Right renal pelvis (tissue), 4 donors: Measurements from ENCODE around the gene WNT7B. TPM values are rescaled to one million over a fixed set of nuclear protein-coding genes. Genes with fewer than 3 reads are reported as not detected.

Source experiments
- DNase-seq, 4 donors: peaks; one replicate each; pipeline ENCODE4 v3.0.0-alpha.2; 2013; ENCODE audit warnings: low read depth in 4 of 4, low spot score in 3 of 4, missing footprints in 1 of 4
- polyA plus RNA-seq, 4 donors: library from polyadenylated mRNA; unstranded; fragments of 120-200 nt; gene quantifications; one replicate each; pipeline ENCODE4 v1.2.1, GENCODE V29; 2013; ENCODE audit not compliant: insufficient read length in 4 of 4

Gene WNT7B
- polyA plus RNA-seq, 4 donors, result 7.7 to 15.6 (median 10.8) TPM

DNA sequence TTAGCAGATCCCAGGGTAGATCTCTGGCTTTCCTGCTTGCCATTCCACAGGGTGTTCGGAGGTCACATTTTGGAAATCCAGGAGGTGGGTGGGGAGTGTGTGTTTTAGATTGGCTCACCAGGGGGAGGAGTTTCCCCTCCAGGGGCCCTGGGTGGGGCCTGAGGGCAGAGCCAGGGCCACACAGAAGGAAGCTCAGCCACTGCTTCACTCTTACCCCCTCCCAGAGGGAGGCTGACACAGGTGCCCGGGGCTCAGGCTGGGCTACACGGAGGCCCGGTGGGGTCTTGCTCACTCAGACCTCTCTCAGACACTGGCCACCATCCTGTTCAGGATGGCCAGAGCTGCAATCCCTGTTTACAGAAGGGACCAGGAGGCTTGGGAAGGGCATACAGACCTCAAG, 2.5 kb downstream of the WNT7B start:
- DNase-seq, result no peak

DNA sequence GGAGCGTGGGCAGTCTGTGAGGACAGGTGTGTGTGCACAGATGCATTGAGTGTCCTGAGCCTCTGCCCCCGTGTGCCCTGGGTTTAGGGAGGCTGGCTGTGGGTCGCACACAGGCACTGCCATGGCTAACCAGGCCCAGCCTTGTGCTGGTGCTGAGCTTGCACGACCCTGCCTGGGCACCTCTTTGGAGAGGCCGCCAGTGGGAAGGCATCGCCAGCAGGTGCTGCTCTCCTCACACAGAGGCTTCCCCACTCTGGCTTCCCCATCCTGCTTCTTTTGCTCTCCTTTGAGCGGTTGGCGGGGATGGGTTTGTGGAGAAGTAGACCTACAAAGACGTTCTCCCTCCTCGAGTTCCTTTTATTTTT, 4.1 kb downstream of the WNT7B start:
- no peak for DNase-seq

DNA sequence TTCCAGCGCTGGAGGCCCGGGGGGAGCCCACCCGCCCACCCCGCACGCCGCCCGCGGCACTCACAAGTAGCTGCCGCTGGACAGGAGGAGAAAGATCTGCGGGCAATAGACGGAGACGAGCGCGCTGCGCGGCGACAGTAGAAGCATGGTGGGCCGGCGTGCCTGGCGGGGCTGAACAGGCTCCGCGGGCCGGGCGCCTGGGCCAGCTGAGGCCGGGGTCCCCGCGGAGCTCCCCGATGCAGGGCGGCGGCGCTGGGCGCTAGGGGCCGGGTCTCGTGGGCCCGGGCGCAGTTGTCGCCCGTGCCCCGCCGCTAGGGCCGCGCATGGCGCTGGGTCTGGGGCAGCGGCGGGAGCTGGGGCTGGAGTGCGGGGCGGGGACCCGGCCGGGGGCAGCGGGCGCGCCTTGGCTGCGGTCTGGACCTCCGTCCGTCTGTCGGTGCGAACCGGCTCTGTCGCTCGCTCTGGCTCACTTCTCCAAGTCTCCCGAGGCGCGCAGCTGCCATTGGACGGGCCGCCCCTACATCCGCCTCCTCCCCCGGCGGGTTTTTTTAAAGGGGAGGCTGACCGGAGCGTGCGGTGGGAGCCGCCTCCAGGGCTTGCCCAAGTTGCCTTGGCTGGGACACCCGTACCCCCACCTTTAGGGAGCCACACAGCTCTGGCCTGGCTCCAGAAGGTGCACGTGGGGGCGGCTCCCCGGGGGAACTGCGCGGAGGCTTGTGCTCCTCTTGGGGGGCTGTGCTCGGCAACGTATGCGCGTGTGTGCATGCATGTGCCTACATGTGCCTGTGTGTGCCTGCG, 4.7 kb downstream of the WNT7B start:
- DNase-seq, result no peak

DNA sequence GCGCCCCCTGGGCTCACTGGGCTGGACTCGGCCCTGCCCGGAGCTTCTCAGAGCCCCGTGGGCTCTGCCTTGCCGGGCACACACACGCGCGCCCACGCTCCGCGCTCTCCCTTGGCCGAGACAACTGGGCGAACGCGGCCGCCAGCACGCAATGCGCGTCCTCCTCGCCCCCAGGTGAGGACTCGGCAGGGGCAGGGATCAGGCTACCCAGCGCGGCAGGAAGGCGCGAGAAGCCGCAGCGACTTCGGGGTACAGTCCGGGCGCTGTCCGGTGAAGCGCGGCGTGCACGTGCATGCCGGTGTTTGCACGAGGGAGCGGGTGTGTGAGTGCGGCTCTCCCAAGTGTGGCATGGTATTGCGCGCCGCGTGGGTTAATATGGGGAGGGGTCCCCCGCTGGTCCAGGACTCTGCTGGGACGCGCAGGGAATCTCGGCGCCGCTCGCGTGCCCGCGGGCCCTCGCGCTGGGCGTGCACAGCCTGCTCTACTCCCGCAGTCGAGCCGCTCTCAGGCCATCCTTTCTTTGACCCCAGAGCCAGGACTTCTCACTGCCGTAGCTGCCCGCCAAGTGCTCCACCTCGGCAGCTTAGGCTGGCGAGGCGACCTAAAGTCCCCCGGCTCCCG, 5.4 kb downstream of the WNT7B start:
- DNase-seq, result no peak

DNA sequence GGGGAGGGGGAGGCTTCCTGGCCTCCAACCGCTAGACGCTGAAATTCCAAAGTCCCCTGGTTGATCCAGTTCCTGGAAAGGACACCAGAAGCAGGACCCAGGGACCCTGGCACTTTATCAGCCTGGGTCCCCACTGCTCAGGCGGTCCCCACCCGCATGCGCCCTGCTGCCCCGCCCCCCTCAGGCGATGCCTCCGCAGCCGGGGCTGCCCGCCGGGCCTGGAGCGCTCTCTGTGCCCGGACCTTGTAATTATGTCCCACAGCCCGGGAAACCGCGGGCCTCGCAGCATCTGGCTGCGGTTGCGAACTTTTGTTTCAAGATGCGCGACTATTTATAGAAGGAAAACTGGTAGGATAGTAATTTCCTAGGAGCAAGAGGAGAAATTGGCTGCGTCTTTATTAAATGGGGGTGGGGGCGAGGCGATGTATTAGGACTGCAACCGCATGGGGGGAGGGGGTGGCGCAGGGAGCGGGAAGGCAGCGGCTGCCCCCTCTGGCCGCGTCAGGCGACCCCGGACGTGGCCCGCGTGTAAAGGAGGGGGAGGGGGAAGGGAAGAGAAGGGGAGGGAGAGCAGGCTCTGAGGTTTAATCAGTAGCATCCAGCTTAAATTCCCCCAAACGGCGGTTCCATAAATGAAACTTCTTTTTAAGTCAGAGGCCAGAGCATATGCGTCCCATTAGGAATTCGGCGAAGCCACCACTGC, 6.1 kb downstream of the WNT7B start:
- no peak for DNase-seq

DNA sequence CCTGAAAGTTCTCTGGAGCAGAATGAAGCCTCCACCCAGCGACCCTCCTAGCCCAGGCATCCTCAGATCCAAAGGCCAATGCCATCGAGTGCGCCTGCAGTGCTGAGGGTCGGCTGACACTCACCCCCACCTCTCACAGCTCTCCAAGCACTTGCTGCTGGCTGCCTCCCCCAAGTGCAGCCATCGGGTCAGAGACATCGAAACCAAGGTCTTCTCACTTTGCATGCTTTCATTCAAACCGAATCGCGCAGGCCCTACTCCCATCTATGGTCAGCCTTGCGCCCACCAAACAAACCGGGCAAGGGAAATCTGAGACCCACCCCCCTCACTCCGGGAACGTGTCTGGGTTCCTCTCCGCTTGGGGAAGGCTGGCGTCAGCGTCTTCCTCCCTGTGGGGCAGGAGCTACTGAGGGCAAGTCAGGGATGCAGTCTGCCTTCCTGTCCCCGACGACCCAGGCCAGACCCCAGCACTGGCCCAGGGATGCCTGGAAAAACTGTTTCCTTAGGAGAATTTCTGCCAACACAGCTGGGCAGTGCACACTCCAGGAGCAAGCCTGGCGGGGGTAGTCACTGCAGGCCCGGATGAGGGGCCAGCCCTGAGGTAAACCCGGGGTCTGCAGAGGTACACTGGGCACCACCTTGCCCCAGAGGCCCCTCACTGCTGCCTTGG, 7.0 kb downstream of the WNT7B start:
- DNase-seq, result no peak

DNA sequence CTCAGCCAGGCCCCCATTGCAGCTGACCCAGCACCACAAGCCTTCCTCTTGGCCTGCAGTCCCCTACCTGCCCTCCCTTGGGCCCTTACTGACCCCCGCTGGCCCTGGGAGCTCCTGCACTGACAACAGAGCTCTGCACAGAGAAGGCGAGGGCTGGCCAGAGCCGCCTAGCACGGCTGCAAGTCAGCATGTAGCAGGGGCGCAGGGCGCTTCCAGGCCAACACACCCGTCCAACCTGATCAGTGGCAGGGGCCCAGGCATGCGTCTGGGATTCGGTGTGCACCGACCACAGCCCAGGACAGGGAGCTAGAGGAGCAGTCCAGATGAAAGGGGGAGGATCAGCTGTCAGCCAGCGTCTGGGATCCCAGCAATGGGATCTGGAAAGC, 7.6 kb downstream of the WNT7B start:
- DNase-seq, result no peak

DNA sequence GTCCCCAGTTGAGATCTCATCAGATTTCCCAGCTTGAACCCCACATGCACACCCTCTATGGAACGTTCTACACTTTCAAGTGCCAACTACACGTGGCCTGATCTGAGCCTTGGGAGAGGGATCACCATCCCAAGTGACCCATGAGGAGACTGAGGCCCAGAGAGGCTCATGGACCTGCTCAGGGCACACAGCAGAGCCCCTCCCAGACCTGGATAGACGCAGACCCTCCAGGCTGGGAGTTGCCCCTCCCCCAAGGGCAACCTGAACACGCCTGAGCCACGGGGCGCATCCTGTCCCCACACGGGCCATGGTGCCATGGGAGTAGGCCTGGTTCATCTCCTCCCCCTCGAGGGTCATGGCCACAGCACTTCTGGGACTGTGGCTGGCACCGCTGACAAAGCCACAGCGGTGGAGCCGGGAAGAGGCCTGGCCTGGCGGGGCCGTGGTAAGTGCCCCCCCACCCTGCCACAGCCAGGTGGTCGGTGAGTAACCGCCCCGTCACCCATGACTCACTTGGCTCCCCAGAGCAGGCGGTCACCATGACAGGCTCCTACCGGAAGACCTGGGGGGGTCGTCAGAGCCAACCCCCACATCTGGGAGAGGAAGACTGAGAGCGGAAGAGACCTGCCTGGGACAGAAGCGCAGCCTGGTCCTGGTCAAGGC, 8.1 kb downstream of the WNT7B start:
- DNase-seq, result no peak

DNA sequence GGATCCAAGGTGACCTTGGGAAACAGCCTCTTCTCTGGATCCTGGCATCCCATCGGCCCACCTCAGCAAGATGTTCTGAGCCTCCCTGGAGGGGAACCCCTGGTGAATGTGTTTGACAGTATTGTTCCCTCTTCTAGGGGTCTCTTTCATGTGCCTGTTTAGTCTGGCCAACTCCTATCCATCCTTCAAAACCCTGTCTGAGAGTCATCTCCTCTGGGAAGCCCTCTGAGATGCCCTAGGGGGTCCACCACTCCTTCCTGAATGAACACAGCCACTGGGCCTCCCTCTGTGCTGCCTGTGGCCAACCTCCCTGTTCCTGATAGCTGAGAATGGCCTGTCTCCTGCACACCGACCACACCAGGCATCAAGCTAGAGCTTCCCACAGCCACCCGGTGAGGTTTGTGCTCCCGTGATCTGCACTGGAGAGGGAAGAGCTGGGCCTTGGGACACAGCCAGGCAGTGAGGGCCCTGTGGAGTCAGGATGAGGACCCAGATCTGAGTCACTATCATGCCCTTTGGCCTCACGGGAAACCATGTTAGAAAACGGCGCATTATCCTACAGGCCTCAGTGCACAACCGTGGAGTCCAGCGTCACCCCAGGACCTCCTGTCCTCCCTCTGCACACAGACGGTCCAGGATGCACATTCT, 8.8 kb downstream of the WNT7B start:
- no peak for DNase-seq

DNA sequence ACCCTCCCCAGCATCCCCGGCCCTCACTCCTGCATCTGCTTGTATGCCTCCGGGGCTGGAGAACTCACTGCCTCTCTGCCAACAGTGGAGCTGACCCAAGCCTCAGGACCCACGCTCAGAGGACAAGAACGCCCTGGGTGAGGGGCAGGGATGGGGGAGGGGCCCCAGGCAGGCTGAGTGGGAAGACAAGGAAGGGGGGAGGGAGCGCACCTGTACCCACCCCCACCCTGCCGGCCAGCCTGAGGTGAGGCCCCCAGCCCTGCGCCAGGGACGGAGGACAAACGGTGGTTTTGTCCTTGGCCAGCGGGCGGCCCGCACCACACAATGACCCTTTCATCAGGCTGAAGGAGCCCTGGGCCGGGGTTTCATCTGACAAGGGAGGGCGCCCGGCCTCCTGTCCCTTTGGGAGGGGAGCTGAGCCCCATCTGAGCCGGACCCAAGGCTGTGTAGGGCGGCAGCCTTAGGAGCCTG, 10.0 kb downstream of the WNT7B start:
- DNase-seq, result no peak

DNA sequence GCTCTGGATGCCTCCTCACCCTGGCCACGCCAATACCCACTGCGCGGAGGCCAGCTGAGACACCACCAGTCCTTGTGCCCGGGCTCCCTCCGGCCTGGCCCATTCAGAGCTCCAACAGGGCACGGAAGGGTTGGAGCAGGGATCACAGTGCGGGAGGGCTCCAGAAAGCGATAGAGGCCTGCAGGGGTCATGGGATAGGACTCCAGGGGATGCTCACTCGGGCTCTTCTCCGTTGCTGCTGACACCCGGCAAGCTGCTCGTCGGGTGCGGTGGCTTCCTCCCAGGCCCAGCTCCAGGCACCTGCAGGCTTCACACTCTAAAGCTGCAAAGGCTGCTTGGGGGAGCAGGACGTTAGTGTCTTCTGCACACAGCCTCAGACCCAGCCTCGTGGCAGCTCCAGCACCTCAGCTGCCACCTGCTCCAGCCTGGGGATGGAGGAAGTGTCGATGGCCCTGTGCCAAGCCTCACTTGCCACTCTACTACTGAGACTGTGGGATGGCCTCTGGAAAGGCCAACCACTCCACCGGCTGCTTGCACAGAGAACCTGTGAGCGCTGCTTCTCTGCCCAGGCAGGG, 10.6 kb downstream of the WNT7B start:
- no peak for DNase-seq

GRCh38 chr22:45965563-45965962, 11.4 kb downstream of the WNT7B start:
- DNase-seq, result no peak

DNA sequence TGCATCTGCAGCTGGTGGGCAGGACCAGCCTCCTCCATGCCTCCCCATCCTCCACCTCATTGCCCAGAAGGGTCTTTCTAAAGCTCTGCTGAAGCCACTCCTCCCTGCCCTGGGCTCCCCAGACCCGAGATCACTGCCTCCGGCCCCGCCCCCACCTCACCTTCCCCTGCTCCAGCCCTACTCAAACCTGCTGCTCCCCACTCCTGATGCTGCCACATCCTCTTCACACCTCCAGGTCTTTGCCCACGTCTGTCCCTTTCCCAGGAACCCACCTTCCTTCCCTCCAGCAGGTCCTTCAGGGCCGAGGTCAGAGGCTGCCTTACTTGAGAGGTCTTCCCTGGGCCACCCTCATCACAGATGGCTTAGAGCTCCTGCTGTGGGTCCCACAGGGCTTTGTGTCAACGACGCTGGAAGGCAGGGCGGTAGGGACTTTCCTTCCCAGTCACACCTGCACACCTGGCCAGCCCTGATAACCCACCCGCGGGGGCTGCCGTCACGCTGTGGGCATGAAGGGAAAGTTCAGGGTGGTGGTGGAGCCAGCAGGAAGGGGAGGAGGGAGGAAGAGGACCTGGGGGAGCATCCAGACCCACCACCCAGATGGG, 11.9 kb downstream of the WNT7B start:
- DNase-seq, result no peak

- no peak for DNase-seq
These were observed 12.6 kb downstream of the WNT7B start for GRCh38 chr22:45964372-45964771.

GRCh38 chr22:45963821-45964220, 13.1 kb downstream of the WNT7B start:
- DNase-seq, result no peak

- no peak for DNase-seq
These were observed 14.1 kb downstream of the WNT7B start for GRCh38 chr22:45962756-45963324.

GRCh38 chr22:45962434-45962718, 14.6 kb downstream of the WNT7B start:
- DNase-seq, result no peak

DNA sequence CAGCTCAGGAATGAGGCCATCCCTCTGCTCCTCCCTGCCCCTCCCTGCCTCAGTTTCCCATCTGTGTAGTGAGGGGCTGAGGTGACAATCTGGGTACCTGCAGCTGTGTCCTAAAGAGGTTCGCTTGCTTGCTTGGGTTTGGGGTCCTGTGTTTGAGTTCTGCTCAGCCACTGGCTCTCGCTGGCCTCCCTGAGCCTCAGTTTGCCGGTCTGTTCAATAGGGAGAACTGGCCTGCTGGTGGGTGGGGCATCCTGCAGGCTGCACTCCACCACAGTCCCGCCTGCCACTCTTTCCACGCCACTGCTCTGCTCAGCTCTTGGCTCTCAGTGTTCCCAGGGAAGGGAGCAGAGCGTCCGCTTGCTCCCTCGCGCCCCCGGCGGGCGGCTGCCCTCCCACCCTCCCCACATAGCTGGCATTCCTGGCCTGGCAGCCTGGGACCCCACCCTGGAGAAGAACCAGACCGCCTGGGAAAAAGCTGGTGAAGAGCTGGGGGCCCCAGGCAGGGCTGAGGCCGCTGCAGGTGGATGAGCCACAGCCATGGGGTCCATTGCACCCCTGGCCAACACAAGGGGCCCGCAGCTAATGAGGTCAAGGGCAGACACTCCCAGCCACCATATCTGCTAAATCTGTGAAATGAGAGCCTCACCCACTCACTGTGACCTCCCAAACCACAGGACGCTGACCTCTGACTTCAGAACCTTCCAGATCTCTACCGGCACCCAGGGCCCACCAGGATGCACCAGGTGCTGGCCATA, 15.1 kb downstream of the WNT7B start:
- no peak for DNase-seq
